Left renal pelvis (tissue), 4 donors: Measurements from ENCODE around the gene KRT75. TPM values are rescaled to one million over a fixed set of nuclear protein-coding genes. Genes with fewer than 3 reads are reported as not detected.

Source experiments
- DNase-seq, 4 donors: peaks; one replicate each; pipeline ENCODE4 v3.0.0-alpha.2; 2013; ENCODE audit warnings: low read depth in 4 of 4, low spot score in 3 of 4
- polyA plus RNA-seq, 4 donors: library from polyadenylated mRNA; unstranded; fragments of 120-200 nt; gene quantifications; one replicate each; pipeline ENCODE4 v1.2.1, GENCODE V29; 2013; ENCODE audit not compliant: insufficient read length in 4 of 4

Gene KRT75
- polyA plus RNA-seq, 4 donors = not detected

DNA sequence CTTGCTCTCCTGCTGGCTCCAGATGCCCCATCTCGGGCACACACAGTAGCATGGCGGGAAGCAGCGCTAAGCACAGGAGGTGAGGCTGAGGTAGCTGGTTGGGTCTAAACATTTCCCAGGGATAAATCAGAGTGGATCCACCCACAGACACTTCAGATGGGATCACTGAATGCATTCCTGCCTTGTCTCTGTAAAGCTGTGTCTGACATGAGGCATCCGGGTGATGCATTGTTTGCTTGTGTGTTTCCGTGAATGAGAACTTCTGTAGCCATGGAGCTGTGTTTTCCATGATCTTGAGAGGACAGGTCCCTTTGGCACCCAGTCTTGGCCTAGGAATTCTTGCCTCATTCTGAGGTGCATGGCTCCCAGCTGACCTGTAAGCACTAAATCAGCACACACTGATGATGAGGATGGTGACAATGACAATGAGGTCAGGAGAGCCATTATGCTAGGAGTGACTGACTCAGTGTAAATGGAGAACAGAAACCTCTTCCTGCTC lies 6.7 kb upstream of the KRT75 start:
- DNase-seq = no peak

- DNase-seq = no peak
Observed at GRCh38 chr12:52439845-52440244, 5.7 kb upstream of the KRT75 start.

GRCh38 chr12:52439420-52439819 lies 5.2 kb upstream of the KRT75 start:
- no peak for DNase-seq

- no peak for DNase-seq
Observed at GRCh38 chr12:52438305-52439301, 4.4 kb upstream of the KRT75 start.

DNA sequence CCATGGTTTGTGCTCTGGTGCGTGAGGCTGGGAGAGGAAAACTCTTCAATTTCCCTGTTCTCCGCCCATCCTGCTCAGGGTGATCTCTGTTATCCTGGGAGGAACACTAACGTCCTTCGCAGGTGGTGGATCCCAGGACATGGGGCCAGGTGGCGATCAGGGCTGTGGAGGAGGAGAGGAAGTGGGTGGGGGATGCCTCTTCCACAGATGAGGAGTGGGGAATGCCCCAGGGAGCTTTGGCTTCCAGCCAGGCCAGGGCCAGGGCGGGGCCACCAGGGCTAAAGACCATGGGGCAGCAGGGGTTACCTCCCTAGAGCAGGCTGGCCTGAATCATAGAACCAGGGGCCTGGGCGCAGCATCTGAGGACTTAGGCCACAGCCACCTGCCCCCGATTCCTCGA lies 3.3 kb upstream of the KRT75 start:
- DNase-seq = no peak

DNA sequence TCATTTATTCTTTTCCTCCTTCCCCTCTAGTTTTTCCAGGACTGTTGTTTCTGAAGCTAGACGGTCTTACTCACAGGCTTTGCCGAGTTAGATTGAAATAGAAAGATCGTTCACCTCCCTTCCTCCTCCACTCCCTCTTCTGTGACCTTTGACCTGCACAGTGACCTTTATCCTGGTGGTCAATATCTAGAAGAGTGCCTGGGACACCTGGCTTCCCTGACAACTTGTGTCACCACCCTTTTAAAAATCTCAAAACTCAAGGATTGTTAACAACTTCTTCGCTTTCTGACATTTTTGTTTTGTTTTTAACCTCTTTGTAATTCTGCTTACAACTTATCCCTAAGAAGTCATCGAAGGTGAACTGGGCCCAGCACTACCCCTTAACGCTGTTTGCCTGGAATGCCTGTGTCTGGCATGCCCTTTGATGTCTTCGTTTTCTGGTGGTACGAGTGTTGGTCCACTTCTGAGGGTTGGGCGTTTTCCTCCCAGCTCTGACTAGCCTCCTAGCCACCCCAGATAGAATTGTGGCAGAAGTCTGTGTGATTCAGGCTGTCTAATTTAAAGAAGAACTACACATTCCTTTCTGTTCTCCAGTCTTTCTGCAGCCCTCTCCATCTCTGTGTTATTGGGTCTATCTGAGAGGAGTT lies 2.8 kb upstream of the KRT75 start:
- DNase-seq = no peak

DNA sequence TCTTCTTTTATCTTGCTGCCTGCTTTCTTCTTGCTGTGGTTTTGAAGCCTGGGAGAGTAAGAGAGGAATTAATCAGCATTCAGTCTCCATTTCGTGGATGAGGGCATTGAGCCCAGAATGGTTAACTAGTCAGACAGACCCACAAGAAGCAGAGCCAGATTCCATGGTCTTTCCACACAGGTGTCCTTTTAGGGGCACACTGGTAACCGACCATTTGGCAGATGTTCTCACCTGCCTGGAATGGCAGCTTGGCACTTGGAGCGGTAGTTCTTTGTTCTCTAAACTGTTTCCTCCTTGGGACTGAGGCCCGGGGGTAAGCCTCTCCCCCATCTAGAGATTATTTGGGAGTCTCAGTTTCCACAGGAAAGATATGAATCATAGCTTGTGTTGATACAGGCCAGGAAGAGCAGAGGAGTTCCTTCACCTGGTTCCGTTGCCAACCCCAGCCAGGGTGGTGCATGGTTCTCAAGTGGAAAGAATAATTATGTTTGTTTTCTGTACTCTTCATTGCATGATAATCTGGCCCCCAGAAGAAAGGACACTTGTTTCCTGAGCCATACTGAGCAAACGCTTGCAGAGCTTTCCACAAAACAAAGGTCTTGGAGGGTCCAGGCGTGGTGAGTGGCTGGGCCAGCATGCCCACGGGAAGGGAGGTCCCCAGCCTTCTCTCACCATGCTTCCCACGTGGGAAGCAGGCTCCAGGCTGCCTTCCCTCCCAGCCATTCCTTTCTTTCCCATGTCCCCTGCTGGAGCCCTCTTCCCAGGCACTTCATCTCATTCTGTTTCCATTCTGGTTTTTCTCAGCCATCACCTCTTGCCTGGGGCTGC lies 2.0 kb upstream of the KRT75 start:
- DNase-seq = no peak

DNA sequence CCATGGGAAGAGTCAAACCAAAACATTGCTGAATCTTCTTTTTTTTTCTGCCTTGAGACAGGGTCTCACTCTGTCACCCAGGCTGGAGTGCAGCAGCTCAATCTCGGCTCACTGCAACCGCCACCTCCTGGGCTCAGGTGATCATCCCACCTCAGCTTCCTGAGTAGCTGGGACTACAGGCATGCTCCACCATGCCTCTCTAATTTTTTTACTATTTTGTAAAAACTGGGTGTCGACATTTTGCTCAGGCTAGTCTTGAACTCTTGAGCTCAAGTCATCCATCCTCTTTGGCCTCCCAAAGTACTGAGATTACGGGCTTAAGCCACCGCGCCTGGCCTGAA lies 1.5 kb upstream of the KRT75 start:
- no peak for DNase-seq

DNA sequence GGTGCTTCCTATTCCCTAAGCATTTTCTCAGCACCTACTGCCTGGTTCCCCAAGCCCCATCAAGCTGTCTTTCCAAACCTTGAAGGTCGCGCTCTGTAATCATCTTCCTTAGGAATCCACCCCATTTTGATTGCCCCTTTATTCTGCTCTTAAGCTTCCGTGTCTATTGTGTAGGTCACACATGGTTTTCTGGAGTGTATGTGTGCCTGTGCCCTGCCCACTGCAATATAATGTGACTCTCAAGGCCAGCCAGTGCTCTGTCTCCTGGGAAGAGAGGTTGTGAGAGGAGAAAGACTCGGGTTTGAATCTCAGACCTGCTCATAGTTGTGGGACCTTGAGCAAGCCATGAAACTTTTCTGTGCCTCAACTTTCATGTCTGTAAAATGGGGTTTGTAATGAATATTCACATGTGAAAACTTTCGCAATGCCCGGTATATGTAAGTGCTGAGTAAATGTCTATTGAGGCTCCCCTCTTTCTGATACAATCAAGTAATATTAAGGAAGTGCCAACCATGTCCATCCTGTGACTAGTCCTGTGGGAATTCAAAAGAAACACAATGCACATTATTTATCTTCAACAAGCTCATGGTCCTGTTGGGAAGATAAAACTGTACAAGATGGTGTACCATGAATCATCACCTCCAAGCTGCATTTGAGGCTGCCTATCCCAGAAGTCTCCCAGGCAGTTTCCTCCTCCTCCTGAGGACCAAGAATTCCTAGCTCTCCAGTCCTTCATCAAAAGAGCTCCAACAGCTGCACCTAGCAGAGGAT lies 774 bp upstream of the KRT75 start:
- DNase-seq = no peak

- no peak for DNase-seq
Observed at GRCh38 chr12:52433501-52434080, 580 bp downstream of the KRT75 start.

DNA sequence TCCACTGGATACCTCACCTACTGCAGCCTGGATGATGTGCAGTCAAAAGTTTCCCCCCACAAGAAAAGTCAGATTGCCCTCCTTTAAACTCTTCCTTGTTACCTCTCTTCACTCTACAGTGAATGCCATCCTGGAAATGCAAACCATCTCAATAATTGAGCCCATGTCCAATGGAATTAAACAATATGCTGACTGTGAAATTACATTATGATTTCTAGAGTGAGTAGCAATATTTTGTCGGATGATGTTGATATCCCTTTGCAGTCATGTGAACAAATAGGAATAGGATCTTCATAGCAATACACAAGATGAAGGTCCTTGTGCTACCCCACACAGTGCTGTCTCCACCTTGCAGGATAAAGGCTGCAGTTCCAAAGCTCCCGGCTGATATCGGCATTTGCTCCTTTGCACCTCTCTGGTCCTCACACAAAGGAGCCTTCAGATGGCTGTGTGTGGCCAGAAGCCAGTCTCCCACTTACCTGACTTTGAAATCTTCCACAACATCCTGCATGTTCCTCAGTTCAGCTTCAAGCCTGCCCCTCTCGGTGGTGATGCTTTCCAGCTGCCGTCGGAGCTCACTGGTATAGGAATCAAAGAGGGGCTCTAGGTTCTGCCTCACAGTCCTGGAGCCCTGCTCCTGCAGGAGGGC lies 1.5 kb downstream of the KRT75 start:
- DNase-seq = no peak

DNA sequence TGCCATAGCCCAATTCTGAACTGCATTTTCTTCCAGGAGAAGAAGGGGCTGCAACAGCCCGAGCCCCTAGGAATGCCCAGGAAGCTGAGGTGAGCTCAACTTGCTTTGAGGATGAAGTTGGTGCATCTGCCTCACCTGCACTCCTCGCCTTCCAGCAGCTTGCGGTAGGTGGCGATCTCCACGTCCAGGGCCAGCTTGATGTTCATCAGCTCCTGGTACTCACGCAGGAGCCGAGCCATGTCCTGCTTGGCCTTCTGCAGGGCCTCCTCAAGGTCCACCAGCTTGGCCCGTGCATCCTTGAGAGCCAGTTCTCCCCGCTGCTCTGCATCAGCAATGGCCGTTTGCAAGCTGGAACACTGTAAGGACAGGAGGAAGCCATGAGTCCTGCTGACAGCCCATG lies 6.0 kb downstream of the KRT75 start:
- no peak for DNase-seq

GRCh38 chr12:52427083-52427482 lies 7.1 kb downstream of the KRT75 start:
- DNase-seq = no peak

DNA sequence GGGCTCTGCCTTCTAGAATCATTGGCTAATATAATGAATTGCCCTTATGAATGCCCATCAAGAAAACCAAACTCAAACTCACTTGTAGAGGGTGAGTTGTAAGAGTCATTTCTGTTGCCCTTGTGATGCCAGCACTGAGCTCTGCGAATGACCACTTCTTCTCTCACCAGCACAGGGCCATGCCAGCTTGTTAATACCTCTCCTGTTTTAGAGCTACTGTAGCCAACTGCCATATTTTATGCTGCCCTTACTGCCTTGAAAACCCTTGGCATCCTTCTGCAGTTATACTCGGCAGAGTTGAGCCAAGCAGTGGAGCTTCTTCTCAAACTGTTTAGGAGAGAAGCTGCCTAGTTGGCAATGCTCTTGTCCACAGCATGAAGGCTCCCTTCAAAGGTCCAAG lies 8.1 kb downstream of the KRT75 start:
- no peak for DNase-seq

- DNase-seq = no peak
Observed at GRCh38 chr12:52425466-52425865, 8.7 kb downstream of the KRT75 start.

GRCh38 chr12:52423661-52424500 lies 10.3 kb downstream of the KRT75 start:
- no peak for DNase-seq

GRCh38 chr12:52423035-52423434 lies 11.1 kb downstream of the KRT75 start:
- no peak for DNase-seq

DNA sequence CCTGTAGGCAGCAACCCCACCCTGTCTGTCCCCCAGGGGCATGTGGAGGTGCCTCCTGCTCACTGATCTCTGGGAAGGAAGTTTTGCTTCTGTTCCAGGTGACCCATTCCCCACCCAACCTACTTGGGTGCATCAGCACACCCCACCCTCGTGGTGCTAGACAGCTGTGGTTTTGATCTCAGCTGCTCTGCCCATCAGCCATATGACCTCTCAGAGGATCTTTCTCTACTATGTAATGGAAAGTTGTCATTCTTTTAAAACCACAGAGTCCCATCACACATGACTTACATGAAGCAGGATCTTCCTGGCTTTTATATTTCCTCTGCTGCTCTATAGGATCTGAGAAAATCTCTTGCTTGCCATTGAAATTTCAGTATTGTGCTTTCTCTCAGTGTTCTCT lies 14.5 kb downstream of the KRT75 start:
- no peak for DNase-seq
